Mesenchymal stem cell (in vitro differentiated cells and primary cell): ENCODE results near the gene CMTM4.
"Not testable (repeated sequence)": the region's sequence is repeated elsewhere in the genome, so short reads cannot be mapped to it uniquely, and the experiment has no call there.

Experiments
- DNase-seq: peaks from one replicate; pipeline ENCODE4 v3.0.0-alpha.2; 2013
- H2AFZ ChIP-seq: one replicate; pipeline ENCODE4 v1.6.1; 2013; ENCODE audit warnings: low read depth, mild to moderate bottlenecking, control low read depth, inconsistent platforms, low read length, moderate library complexity
- H2AK5ac ChIP-seq: 2 replicates; pipeline ENCODE4 v1.6.1; 2013; ENCODE audit warnings: low read length, moderate library complexity, mild to moderate bottlenecking, inconsistent platforms; ENCODE audit not compliant: severe bottlenecking
- H2BK120ac ChIP-seq: one replicate; pipeline ENCODE4 v1.6.1; 2013; ENCODE audit warnings: low read depth, mild to moderate bottlenecking, inconsistent platforms, low read length, moderate library complexity
- H2BK12ac ChIP-seq, 2 experiments: one replicate each; pipeline ENCODE4 v1.6.1; 2013; ENCODE audit warnings: inconsistent platforms in 2 of 2, low read length in 2 of 2, mild to moderate bottlenecking in 2 of 2, moderate library complexity in 2 of 2, control low read depth in 1 of 2
- H2BK15ac ChIP-seq: one replicate; pipeline ENCODE4 v1.6.1; 2013; ENCODE audit warnings: mild to moderate bottlenecking, low read depth, inconsistent platforms; ENCODE audit not compliant: poor library complexity, severe bottlenecking
- H2BK5ac ChIP-seq: 2 replicates; pipeline ENCODE4 v1.6.1; 2013; ENCODE audit warnings: low read depth, mild to moderate bottlenecking, low read length, control low read depth, inconsistent platforms; ENCODE audit not compliant: poor library complexity, severe bottlenecking
- H3K14ac ChIP-seq, 2 experiments: one replicate each; pipeline ENCODE4 v1.6.1; 2013; ENCODE audit warnings: inconsistent platforms in 2 of 2, low read length in 2 of 2, control low read depth in 1 of 2, mild to moderate bottlenecking in 1 of 2, moderate library complexity in 1 of 2
- H3K18ac ChIP-seq, 2 experiments: one replicate each; pipeline ENCODE4 v1.6.1; 2013; ENCODE audit warnings: inconsistent platforms in 2 of 2, low read length in 2 of 2, control low read depth in 1 of 2, low read depth in 1 of 2, mild to moderate bottlenecking in 1 of 2
- H3K23ac ChIP-seq, 2 experiments: one replicate each; pipeline ENCODE4 v1.6.1; 2013; ENCODE audit warnings: inconsistent platforms in 2 of 2, low read length in 2 of 2, mild to moderate bottlenecking in 2 of 2, moderate library complexity in 2 of 2, control low read depth in 1 of 2
- H3K27ac ChIP-seq: 2 replicates; pipeline ENCODE4 v1.5.1; 2013; ENCODE audit warnings: mild to moderate bottlenecking, moderate library complexity, low read length, control low read depth, inconsistent platforms; ENCODE audit not compliant: poor library complexity, severe bottlenecking
- H3K27me3 ChIP-seq, 2 experiments: 2 replicates each; pipeline versions ENCODE4 v1.6.1 to v1.7.0; 2013; ENCODE audit warnings: low read length in 2 of 2, mild to moderate bottlenecking in 2 of 2, moderate library complexity in 2 of 2, control low read depth in 1 of 2, inconsistent platforms in 1 of 2; ENCODE audit not compliant: control insufficient read depth in 1 of 2, insufficient read depth in 1 of 2
- H3K36me3 ChIP-seq, 2 experiments: 2 replicates each; pipeline versions ENCODE4 v1.6.1 to v1.7.0; 2013; ENCODE audit warnings: low read length in 2 of 2, control low read depth in 1 of 2, inconsistent platforms in 1 of 2, low read depth in 1 of 2, mild to moderate bottlenecking in 1 of 2; ENCODE audit not compliant: insufficient read depth in 2 of 2, control insufficient read depth in 1 of 2
- H3K4ac ChIP-seq, 2 experiments: one replicate each; pipeline ENCODE4 v1.6.1; 2013; ENCODE audit warnings: inconsistent platforms in 2 of 2, low read length in 2 of 2, mild to moderate bottlenecking in 2 of 2, moderate library complexity in 2 of 2, control low read depth in 1 of 2, low read depth in 1 of 2
- H3K4me1 ChIP-seq: 2 replicates; pipeline ENCODE4 v1.6.1; 2013; ENCODE audit warnings: low read depth, low read length, control low read depth; ENCODE audit not compliant: control insufficient read depth, insufficient read depth
- H3K4me2 ChIP-seq: 2 replicates; pipeline ENCODE4 v1.6.1; 2013; ENCODE audit warnings: low read length, mild to moderate bottlenecking, inconsistent platforms; ENCODE audit not compliant: poor library complexity, severe bottlenecking
- H3K4me3 ChIP-seq, 2 experiments: 2 replicates each; pipeline versions ENCODE4 v1.5.1 to v1.7.0; 2013; ENCODE audit warnings: low read length in 2 of 2, mild to moderate bottlenecking in 2 of 2, control low read depth in 1 of 2, low read depth in 1 of 2; ENCODE audit not compliant: insufficient read depth in 1 of 2
- H3K79me1 ChIP-seq: replicated peaks from 2 replicates; pipeline ENCODE4 v1.6.1; 2013; ENCODE audit warnings: mild to moderate bottlenecking, control low read depth, low read length, inconsistent platforms; ENCODE audit not compliant: poor library complexity, severe bottlenecking
- H3K9ac ChIP-seq: 2 replicates; pipeline ENCODE4 v1.7.0; 2013; ENCODE audit warnings: mild to moderate bottlenecking, low read length, moderate library complexity
- H3K9me3 ChIP-seq: 2 replicates; pipeline ENCODE4 v1.7.0; 2013; ENCODE audit warnings: mild to moderate bottlenecking, low read length; ENCODE audit not compliant: control insufficient read depth
- H4K8ac ChIP-seq: one replicate; pipeline ENCODE4 v1.6.1; 2013; ENCODE audit warnings: inconsistent platforms, mild to moderate bottlenecking, low read length, moderate library complexity
- H4K91ac ChIP-seq: one replicate; pipeline ENCODE4 v1.6.1; 2013; ENCODE audit warnings: mild to moderate bottlenecking, low read length, inconsistent platforms
- WGBS: methylation state at CpG from one replicate; pipeline ENCODE4 v1.1.7; 2013; ENCODE audit warnings: mixed read lengths; 5-methylcytosine and 5-hydroxymethylcytosine counted together

The CMTM4 gene

GRCh38 chr16:66690106-66690847 lies 6.3 kb downstream of the CMTM4 start:
- no peak overlapping the region for H2AFZ ChIP-seq
- H2BK120ac ChIP-seq: no peak overlapping the region
- H3K4me2 ChIP-seq: no peak overlapping the region
- H3K23ac ChIP-seq: no peak overlapping the region
- H3K27me3 ChIP-seq: no peaks in the 10 kb centered on the region
- H3K27ac ChIP-seq: no peak overlapping the region
- H3K9me3 ChIP-seq: no peaks in the 10 kb centered on the region
- H3K9ac ChIP-seq: no peak overlapping the region
- H2AK5ac ChIP-seq: no peak overlapping the region
- H4K8ac ChIP-seq: no peak overlapping the region
- no peak overlapping the region for H2BK12ac ChIP-seq
- no peak overlapping the region for H3K4me3 ChIP-seq
- H3K18ac ChIP-seq: no peak overlapping the region
- H3K36me3 ChIP-seq: no peaks in the 10 kb centered on the region
- H3K14ac ChIP-seq: no peak overlapping the region
- H4K91ac ChIP-seq: no peak overlapping the region
- WGBS: 71% methylated on average over 7 of the region's 7 CpGs
- H3K4me1 ChIP-seq: peaks cover 19% of the 10 kb centered on the region
- peaks cover 34% of the 10 kb centered on the region for H3K79me1 ChIP-seq
- DNase-seq: no peak
- H2BK5ac ChIP-seq: no peak overlapping the region
- H2BK15ac ChIP-seq: no peak overlapping the region
- no peak overlapping the region for H3K4ac ChIP-seq

- H2BK120ac ChIP-seq: no peak overlapping the region
- no peak for DNase-seq
- no peak overlapping the region for H2AK5ac ChIP-seq
- H3K4me3 ChIP-seq: no peak overlapping the region
- H3K4me2 ChIP-seq: no peak overlapping the region
- no peaks in the 10 kb centered on the region for H3K27me3 ChIP-seq
- H3K14ac ChIP-seq: no peak overlapping the region
- no peak overlapping the region for H2BK12ac ChIP-seq
- H3K9ac ChIP-seq: no peak overlapping the region
- peaks cover 37% of the 10 kb centered on the region for H3K79me1 ChIP-seq
- WGBS: 92% methylated on average over 5 of the region's 6 CpGs
- H3K4me1 ChIP-seq: peaks cover 19% of the 10 kb centered on the region
- no peak overlapping the region for H2AFZ ChIP-seq
- no peak overlapping the region for H3K27ac ChIP-seq
- no peak overlapping the region for H3K4ac ChIP-seq
- no peak overlapping the region for H3K23ac ChIP-seq
- H4K8ac ChIP-seq: no peak overlapping the region
- no peak overlapping the region for H4K91ac ChIP-seq
- no peak overlapping the region for H3K18ac ChIP-seq
- H2BK5ac ChIP-seq: no peak overlapping the region
- no peak overlapping the region for H2BK15ac ChIP-seq
- no peaks in the 10 kb centered on the region for H3K36me3 ChIP-seq
- no peaks in the 10 kb centered on the region for H3K9me3 ChIP-seq
Measured at GRCh38 chr16:66689282-66689681, 7.3 kb downstream of the CMTM4 start.

- Histone ChIP-seq H3K14ac (no peak overlapping the region), H3K23ac (no peak overlapping the region), H2BK15ac (no peak overlapping the region), H3K18ac (no peak overlapping the region), H3K79me1 (peaks cover 33% of the 10 kb centered on the region), H2BK12ac (no peak overlapping the region), H2AFZ (no peak overlapping the region), H3K4ac (no peak overlapping the region), H2BK5ac (no peak overlapping the region), H4K8ac (no peak overlapping the region), H4K91ac (no peak overlapping the region), H3K36me3 (no peaks in the 10 kb centered on the region), H3K9me3 (no peaks in the 10 kb centered on the region), H3K4me3 (no peak overlapping the region), H3K9ac (no peak overlapping the region), H2BK120ac (peak overlapping the region; percentile 61), H2AK5ac (no peak overlapping the region), H3K27ac (no peak overlapping the region), H3K4me2 (no peak overlapping the region), H3K27me3 (no peaks in the 10 kb centered on the region), H3K4me1 (peaks cover 20% of the 10 kb centered on the region)
- DNase-seq: no peak
- WGBS: 96% methylated on average over 9 of the region's 9 CpGs
Measured at GRCh38 chr16:66687906-66688625, 8.5 kb downstream of the CMTM4 start.

- H2BK12ac ChIP-seq, H2BK15ac ChIP-seq, H2AFZ ChIP-seq, H3K14ac ChIP-seq, H2BK5ac ChIP-seq, H3K4ac ChIP-seq, H3K9me3 ChIP-seq, H3K36me3 ChIP-seq, H3K27ac ChIP-seq, H3K4me3 ChIP-seq, H4K91ac ChIP-seq, H3K9ac ChIP-seq, DNase-seq, H3K23ac ChIP-seq, H4K8ac ChIP-seq, H3K27me3 ChIP-seq, H3K4me2 ChIP-seq, H2BK120ac ChIP-seq: not testable (repeated sequence)
- WGBS: 96% methylated on average over 13 of the region's 14 CpGs
- H3K79me1 ChIP-seq: peaks cover 27% of the 10 kb centered on the region
- peak overlapping the region; percentile 9 for H2AK5ac ChIP-seq
- H3K4me1 ChIP-seq: peaks cover 21% of the 10 kb centered on the region
- H3K18ac ChIP-seq: peak overlapping the region in 1 of 2 experiments; percentile 12
Measured at GRCh38 chr16:66685501-66686115, 10.9 kb downstream of the CMTM4 start.
